DMS53 treated with DMSO at 0.1 percent for 48 hours (cell line): ENCODE data around the gene PPTC7.
"Not testable (repeated sequence)": the region's sequence is repeated elsewhere in the genome, so short reads cannot be mapped to it uniquely, and the experiment has no call there.

ENCODE experiments used
- DNase-seq: peaks from one replicate; lab custom pipeline; 2025; ENCODE audit not compliant: unreplicated experiment; lab: John Stamatoyannopoulos, UW

PPTC7 gene

GRCh38 chr12:110562386-110562785 is 20.7 kb downstream of the PPTC7 start:
- not testable (repeated sequence) for DNase-seq

DNA sequence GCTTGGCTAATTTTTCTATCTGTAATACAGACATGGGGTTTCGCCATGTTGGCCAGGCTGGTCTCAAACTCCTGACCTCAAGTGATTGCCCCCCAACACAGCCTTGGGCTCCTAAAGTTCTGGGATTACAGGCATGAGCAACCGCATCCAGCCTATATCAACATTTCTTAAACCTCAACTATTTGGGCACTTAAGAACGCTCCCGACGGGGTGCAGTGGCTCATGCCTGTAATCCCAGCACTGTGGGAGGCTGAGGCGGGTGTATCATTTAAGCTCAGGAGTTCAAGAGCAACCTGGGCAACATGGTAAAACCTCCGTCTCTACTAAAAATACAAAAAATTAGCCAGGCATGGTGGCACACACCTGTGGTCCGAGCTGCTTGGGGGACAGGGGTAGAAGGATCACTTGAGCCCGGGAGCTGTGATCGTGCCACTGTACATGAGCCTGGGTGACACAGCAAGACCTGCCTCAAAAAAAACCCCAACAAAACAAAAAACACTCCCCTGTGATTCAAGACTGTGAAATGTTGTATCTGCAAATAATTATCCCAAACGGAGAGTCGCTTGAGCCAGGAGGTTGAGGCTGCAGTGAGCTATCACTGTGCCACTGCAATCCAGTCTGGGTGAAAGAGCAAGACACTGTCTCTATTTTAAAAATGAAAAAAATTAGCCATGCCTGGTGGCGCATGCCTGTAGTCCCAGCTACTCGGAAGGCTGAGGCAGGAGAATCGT is 21.5 kb downstream of the PPTC7 start:
- no peak for DNase-seq

- no peak for DNase-seq
Measured at GRCh38 chr12:110560946-110561345, 22.2 kb downstream of the PPTC7 start.

DNA sequence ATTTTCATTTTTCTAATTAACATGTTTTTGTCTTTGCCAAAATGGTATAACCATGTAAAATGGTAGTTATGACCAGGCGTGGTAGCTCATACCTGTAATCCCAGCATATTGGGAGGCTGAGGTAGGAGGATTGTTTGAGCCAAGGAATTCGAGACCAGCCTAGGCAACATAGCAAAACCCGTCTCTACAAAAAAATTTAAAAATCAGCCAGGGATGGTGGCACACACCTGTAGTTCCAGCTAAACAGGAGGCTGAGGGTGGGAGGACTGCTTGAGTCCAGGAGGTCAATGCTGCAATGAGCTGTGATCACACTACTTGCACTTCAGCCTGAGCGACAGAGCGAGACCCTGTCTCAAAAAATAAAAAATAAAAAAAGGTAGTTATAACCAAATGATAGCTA is 23.1 kb downstream of the PPTC7 start:
- DNase-seq, result no peak

DNA sequence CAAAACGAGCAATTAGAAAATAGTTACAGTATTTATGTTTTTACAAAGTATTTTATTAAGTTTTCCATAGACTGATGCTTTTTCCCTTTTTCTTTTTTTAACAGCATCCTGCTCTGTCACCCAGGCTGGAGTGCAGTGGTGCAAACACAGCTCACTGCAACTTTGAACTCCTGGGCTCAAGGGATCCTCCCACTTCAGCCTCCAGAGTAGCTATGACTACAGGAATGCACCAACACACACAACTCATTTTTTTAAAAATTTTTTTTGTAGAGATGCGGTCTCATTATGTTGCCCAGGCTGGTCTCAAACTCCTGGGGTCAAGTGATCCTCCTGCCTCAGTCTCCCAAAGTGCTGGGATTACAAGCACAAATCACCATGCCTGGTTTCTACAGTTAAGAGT is 24.2 kb downstream of the PPTC7 start:
- not testable (repeated sequence) for DNase-seq

- DNase-seq, result no peak
Measured at GRCh38 chr12:110557300-110557699, 25.8 kb downstream of the PPTC7 start.

- DNase-seq, result no peak
Measured at GRCh38 chr12:110556705-110557104, 26.4 kb downstream of the PPTC7 start.

DNA sequence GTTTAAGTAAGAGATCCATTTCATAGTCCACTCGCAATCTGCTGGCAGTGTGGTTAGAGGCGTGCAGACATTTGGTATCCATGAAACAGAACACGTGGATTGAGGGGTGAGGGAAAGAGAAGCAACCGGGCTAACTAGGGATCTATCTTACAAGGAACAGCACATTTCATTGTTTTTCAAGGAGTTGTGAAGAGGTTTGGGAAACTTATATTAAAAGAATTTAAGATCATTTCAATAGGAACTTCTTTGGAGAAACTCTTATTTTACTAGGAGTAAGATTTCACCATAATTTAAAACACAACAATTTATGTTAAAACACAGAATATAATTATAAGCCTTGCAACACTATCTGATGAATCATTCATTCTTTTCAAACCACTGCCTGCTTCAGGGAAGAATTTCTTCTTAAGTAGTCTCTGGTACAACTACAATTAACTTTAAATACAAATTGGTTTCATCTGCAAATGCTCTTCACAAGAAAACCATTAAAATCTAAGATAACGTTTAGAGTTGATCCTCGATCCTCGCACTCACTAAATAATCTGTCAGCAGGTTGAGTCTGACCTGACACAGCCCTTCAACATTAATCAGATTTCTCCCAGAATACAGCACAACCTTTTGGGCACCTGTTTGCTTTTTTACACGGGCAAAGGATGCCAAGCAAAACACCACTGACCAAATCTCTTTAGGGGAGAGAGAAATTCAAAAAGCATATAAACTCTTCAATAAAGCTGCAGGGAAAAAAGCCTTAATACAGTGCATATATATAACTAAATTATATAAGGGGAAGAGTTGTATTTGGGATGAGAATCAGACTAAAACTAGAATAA is 27.3 kb downstream of the PPTC7 start:
- no peak for DNase-seq

GRCh38 chr12:110554184-110554583 is 28.9 kb downstream of the PPTC7 start:
- DNase-seq, result no peak

- no peak for DNase-seq
Measured at GRCh38 chr12:110550981-110551380, 32.1 kb downstream of the PPTC7 start.

- DNase-seq, result no peak
Measured at GRCh38 chr12:110549716-110550115, 33.4 kb downstream of the PPTC7 start.

DNA sequence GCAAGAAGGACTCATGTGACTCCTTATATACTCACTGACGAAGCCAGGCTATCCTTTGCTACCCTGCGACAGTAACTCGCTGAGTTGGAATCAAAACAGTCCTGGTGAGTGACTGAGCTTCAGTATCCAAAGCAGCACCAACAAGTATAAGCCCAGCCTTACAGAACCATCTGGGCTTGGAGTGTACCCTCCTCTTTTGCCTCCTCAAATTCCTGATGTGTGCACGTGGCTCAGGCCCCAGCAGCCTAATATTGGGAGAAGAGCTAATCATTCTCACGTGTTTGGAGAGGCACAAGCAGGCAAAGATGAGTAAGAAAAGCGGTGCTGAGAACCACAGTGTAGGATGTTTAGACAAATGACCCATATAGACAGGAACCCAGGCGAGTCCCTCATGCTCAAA is 34.4 kb downstream of the PPTC7 start:
- no peak for DNase-seq

DNA sequence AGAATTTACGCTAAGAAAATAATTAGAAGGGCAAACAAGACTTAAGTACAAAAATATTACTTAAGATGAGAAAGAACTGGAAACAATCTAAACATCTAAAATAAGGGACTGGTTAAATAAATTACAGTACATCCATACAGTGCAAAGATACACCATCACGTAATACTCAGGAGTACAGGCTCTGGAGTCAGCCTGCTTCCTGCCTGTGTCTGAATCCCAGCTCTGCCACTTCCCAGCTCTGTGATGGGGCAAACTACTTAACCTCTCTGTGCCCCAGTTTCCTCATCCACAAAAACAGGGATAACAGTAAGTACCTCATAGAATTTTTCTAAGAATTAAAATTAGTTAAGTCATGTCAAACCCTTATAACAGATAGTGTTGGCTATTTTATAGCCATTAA is 36.0 kb downstream of the PPTC7 start:
- DNase-seq, result no peak

DNA sequence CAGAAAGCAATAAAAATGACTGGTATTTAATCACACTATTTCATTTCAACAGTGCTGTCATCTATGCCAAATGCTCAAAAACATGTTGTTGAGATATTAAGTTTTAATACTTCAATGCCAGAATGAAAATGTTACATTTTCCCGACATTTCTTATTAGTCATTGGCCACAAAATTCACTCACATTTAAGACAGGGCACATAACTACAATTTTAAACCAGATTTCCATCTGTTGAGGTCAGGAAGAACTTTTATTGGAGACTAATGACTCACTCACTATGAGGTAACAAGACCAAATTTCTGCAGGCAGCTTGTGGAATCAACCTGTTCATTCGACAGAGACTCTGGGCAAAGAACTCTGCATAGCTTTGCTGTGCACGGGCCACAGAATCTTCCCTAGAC is 36.8 kb downstream of the PPTC7 start:
- no peak for DNase-seq

DNA sequence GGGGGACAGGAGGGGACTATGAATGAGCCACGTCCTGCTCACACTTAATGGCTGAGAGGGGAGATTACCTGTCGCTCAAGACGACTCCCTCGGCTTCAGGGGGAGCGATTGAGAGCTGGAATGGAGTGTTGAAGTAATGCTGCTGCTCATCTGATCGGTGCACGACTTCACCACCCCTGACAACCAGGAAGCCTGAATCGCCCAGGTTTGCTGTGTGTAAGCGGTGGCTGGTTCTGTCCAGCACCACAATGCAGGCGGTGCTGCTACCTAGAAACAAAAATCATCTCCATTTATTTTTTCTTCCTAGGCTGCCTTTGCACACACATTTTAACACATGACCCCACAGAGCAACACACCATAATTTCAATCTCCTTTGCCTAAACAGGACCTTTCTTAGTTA is 37.3 kb downstream of the PPTC7 start:
- no peak for DNase-seq

DNA sequence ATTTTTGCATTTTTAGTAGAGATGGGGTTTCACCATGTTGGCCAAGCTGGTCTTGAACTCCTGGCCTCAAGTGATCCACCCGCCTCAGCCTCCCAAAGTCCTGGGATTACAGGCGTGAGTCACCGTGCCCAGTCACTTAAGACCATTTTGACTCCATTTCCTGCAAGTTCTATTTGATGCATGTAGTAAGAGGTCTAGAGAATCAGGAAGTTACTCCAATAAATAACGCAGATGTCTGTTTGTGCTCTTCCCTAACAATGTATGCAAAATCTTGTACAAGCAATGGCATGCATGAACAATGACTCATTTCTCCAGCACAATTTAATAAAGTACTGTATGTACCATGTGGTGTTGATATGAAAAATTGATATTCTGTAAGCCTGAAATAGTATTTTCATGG is 37.9 kb downstream of the PPTC7 start:
- peak; percentile 13 for DNase-seq

DNA sequence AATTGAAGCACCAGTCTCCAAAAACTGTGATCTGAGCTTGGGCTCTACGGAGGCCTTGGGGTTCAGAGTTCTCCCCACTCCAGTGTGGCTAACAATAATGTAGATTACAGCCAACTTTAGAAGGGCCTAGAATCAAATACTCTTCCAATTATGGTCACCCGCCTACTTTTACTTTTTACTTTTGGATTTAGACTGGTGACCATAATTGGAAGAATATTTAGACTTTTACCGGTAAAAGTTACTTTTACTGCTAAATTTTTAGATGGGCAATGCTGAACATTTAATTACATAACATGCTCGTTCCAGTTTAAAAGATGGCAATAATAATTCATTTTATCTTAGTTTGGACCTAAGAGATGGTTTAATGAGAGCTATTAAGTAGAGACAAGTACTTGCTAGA is 39.2 kb downstream of the PPTC7 start:
- no peak for DNase-seq

GRCh38 chr12:110543252-110543959 is 39.7 kb downstream of the PPTC7 start:
- no peak for DNase-seq

GRCh38 chr12:110540048-110540447 is 43.1 kb downstream of the PPTC7 start:
- DNase-seq, result no peak

DNA sequence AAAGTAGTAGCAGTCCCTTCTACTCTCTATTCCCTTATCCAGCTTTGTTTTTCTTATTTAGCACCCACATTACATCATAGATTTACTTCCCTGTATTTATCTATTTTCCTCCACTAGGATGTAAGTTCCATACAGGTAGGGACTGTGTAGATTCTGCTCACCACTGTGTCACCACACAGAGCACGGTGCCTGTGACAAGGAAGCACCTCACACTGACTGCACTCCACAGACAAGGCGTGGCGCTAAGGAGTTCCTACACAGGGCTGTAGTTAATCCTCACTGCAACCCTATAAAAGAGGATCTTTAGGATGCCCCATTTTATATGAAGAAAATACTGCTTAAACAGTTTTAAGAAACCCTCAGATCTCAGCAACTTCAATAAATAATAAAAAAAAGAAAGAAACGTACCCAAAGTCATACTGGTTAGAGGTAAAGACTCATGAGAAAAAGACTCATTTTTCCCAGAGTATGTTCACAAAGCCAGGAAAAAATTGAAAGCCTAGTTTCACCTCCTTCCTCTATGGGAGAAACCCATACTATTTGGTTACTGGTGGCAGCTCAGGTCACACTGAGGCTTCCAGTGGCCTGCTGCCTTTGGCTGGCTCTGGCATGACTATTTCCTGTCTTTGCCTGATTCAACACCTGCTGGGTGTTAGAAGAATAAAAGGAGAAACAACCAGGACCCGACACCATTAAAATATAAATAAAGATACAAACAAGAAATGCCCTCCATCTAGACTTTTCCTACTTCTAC is 44.1 kb downstream of the PPTC7 start:
- DNase-seq, result no peak
